K562 (cell line): ENCODE results near the gene DOCK3. TPM values are rescaled to one million over a fixed set of nuclear protein-coding genes. Genes with fewer than 3 reads are reported as not detected.

ENCODE experiments used
- ATAC-seq: fragments of 200-7000 bp; cut with Tn5 transposase; 3 replicates; pipeline ENCODE4 v1.9.1; 2020; ENCODE audit warnings: moderate library complexity
- BruUV-seq: library from RNA; stranded (reverse); fragments of 400-500 nt; replicated peaks from 2 replicates; lab custom pipeline; 2021; lab: Mats Ljungman, UMichigan
- CTCF ChIA-PET: fragments of 300-600 bp; formaldehyde crosslinking; extraction: SDS; loops from one replicate; lab custom pipeline; 2021; ENCODE audit warnings: low intra/inter-chr PET ratio; lab: Yijun Ruan, JAX
- POLR2A ChIA-PET: fragments of 300-600, 350-650 bp; sonication (Branson Sonifier 250); formaldehyde crosslinking; extraction: SDS; loops from one replicate; lab custom pipeline; 2021; ENCODE audit warnings: antibody characterized with exemption, inconsistent platforms; lab: Yijun Ruan, JAX
- DNase-seq, 4 experiments: peaks; one replicate each; pipeline versions ENCODE4 v3.0.0 to v3.0.0-alpha.2; 2011 to 2018; ENCODE audit warnings: low spot score in 3 of 4, mixed read lengths in 3 of 4; ENCODE audit errors: extremely low read depth in 1 of 4
- FAIRE-seq: peaks from 2 replicates; lab custom pipeline; 2011; peaks lifted over from hg19 to GRCh38; lab: Jason Lieb, UNC
- H2AFZ ChIP-seq: 2 replicates; pipeline ENCODE4 v1.6.0; 2011; ENCODE audit warnings: low read depth, low read length, control low read depth, inconsistent platforms
- H3K27ac ChIP-seq: fragments of 200-600 bp; 3 replicates; pipeline ENCODE4 v1.8.0; 2011; ENCODE audit warnings: low read depth, mild to moderate bottlenecking, control low read depth, inconsistent platforms, low read length, moderate library complexity, mixed read lengths; ENCODE audit errors: extremely low read depth
- H3K27me3 ChIP-seq, 2 experiments: fragments of 300-600 bp in 1 of 2; 2 replicates in 1 of 2; 3 replicates in 1 of 2; pipeline versions ENCODE4 v1.6.0 to v1.8.0; 2011; ENCODE audit warnings: inconsistent platforms in 2 of 2, low read length in 2 of 2, mild to moderate bottlenecking in 1 of 2, mixed read lengths in 1 of 2, moderate library complexity in 1 of 2; ENCODE audit not compliant: control insufficient read depth in 2 of 2, insufficient read depth in 2 of 2
- H3K36me3 ChIP-seq: fragments of 300-600 bp; 3 replicates; pipeline ENCODE4 v1.8.0; 2011; ENCODE audit warnings: mild to moderate bottlenecking, low read length, inconsistent platforms; ENCODE audit not compliant: control insufficient read depth, insufficient read depth
- H3K4me1 ChIP-seq, 2 experiments: fragments of 200-600 bp in 1 of 2; replicated peaks in 1 of 2; 2 replicates in 1 of 2; 3 replicates in 1 of 2; pipeline versions ENCODE4 v1.5.1 to v1.8.0; 2011; ENCODE audit warnings: inconsistent platforms in 2 of 2, low read length in 2 of 2, mild to moderate bottlenecking in 1 of 2, mixed read lengths in 1 of 2, moderate library complexity in 1 of 2; ENCODE audit not compliant: control insufficient read depth in 2 of 2, insufficient read depth in 2 of 2
- H3K4me2 ChIP-seq: 2 replicates; pipeline ENCODE4 v1.6.1; 2011; ENCODE audit warnings: low read length, control low read depth, inconsistent platforms, mixed read lengths; ENCODE audit not compliant: insufficient read depth
- H3K4me3 ChIP-seq: fragments of 200-600 bp; sonication (generic), shearing (Covaris generic); 2 replicates; pipeline ENCODE4 v1.5.1; 2016; ENCODE audit warnings: control low read depth, inconsistent platforms
- H3K79me2 ChIP-seq: fragments of 200-600 bp; 3 replicates; pipeline ENCODE4 v1.8.0; 2011; ENCODE audit warnings: low read length, inconsistent platforms; ENCODE audit not compliant: control insufficient read depth, insufficient read depth
- H3K9ac ChIP-seq, 2 experiments: 2 replicates each; pipeline versions ENCODE4 v1.6.0 to v1.6.1; 2011; ENCODE audit warnings: low read depth in 2 of 2, low read length in 2 of 2, control low read depth in 1 of 2, inconsistent platforms in 1 of 2, mild to moderate bottlenecking in 1 of 2, mixed read lengths in 1 of 2; ENCODE audit not compliant: insufficient read depth in 1 of 2
- H3K9me1 ChIP-seq: one replicate; pipeline ENCODE4 v1.6.0; 2011; ENCODE audit warnings: inconsistent platforms, mild to moderate bottlenecking, low read length, moderate library complexity; ENCODE audit not compliant: control insufficient read depth, insufficient read depth
- H3K9me3 ChIP-seq: replicated peaks from 2 replicates; pipeline ENCODE4 v1.5.1; 2011; ENCODE audit warnings: low read depth, low read length, inconsistent platforms; ENCODE audit not compliant: control insufficient read depth, insufficient read depth
- H4K20me1 ChIP-seq: replicated peaks from 2 replicates; pipeline ENCODE4 v1.6.1; 2011; ENCODE audit warnings: low read length, inconsistent platforms, mixed read lengths; ENCODE audit not compliant: control insufficient read depth, insufficient read depth
- ARHGAP35 ChIP-seq: fragments of 450-650 bp; IDR thresholded peaks from 2 replicates; pipeline ENCODE4 v1.6.1; 2018; ENCODE audit not compliant: partially characterized antibody
- ATF1 ChIP-seq, 2 experiments: fragments of 450-650 bp in 1 of 2; IDR thresholded peaks; 2 replicates each; pipeline ENCODE4 v1.6.1; 2016; ENCODE audit warnings: missing compliant biosample characterization in 1 of 2, missing genetic modification characterization in 1 of 2
- BRD9 ChIP-seq: fragments of 450-650 bp; IDR thresholded peaks from 2 replicates; pipeline ENCODE4 v1.6.1; 2018; ENCODE audit warnings: low read depth; ENCODE audit not compliant: partially characterized antibody
- GABPA ChIP-seq: fragments of 200-800 bp; sonication (Bioruptor generic); conservative IDR thresholded peaks from 2 replicates; pipeline ENCODE4 v1.6.1; 2016; ENCODE audit warnings: low read depth, missing genetic modification characterization, missing compliant biosample characterization
- HDAC3 ChIP-seq: fragments of 450-650 bp; IDR thresholded peaks from 2 replicates; pipeline ENCODE4 v1.6.1; 2018; ENCODE audit warnings: borderline replicate concordance, mild to moderate bottlenecking, moderate library complexity; ENCODE audit not compliant: partially characterized antibody
- HDAC8 ChIP-seq: fragments of 450-650 bp; IDR thresholded peaks from 2 replicates; pipeline ENCODE4 v1.6.1; 2016; ENCODE audit warnings: mild to moderate bottlenecking, missing genetic modification characterization, moderate library complexity, missing compliant biosample characterization
- MEF2A ChIP-seq: IDR thresholded peaks from 2 replicates; pipeline ENCODE4 v1.6.1; 2011; ENCODE audit warnings: low read depth, mild to moderate bottlenecking, low read length, moderate library complexity; ENCODE audit not compliant: control insufficient read depth
- MYBL2 ChIP-seq, 2 experiments: fragments of 450-650 bp in 1 of 2; sonication (generic) in 1 of 2; formaldehyde crosslinking in 1 of 2; IDR thresholded peaks; 2 replicates each; pipeline versions ENCODE4 v1.6.1 to v1.8.1; 2017 to 2022; ENCODE audit warnings: borderline replicate concordance in 1 of 2, inconsistent platforms in 1 of 2, low read depth in 1 of 2, mild to moderate bottlenecking in 1 of 2, missing genetic modification reagents in 1 of 2, moderate library complexity in 1 of 2
- NCOR1 ChIP-seq: fragments of 450-650 bp; IDR thresholded peaks from 2 replicates; pipeline ENCODE4 v1.6.1; 2016; ENCODE audit warnings: mild to moderate bottlenecking, moderate library complexity
- PRMT5 ChIP-seq: sonication (generic); formaldehyde crosslinking; IDR thresholded peaks from 2 replicates; pipeline ENCODE4 v1.5.0; 2020; ENCODE audit warnings: missing genetic modification reagents
- RAD21 ChIP-seq, 2 experiments: fragments of 250-450 bp in 1 of 2; fragments of 450-650 bp in 1 of 2; sonication (Bioruptor Pico) in 1 of 2; formaldehyde crosslinking in 1 of 2; IDR thresholded peaks in 1 of 2; conservative IDR thresholded peaks in 1 of 2; 2 replicates each; pipeline versions ENCODE4 v1.4.0 to v1.8.0; 2020 to 2022; ENCODE audit warnings: mild to moderate bottlenecking in 2 of 2, moderate library complexity in 1 of 2
- RFX7 ChIP-seq: fragments of 250-450 bp; sonication (Bioruptor Pico); IDR thresholded peaks from 2 replicates; pipeline ENCODE4 v1.5.1; 2021; ENCODE audit warnings: mild to moderate bottlenecking
- ZNF124 ChIP-seq: sonication (generic); formaldehyde crosslinking; IDR thresholded peaks from 2 replicates; pipeline ENCODE4 v1.8.1; 2022; ENCODE audit warnings: missing genetic modification reagents
- ZNF197 ChIP-seq: fragments of 200-800 bp; sonication (Bioruptor generic); IDR thresholded peaks from 2 replicates; pipeline ENCODE4 v1.6.1; 2016; ENCODE audit warnings: low read depth, missing genetic modification characterization, missing compliant biosample characterization
- ZNF232 ChIP-seq: sonication (generic); formaldehyde crosslinking; IDR thresholded peaks from 2 replicates; pipeline ENCODE4 v1.8.0; 2022; ENCODE audit warnings: mild to moderate bottlenecking, missing genetic modification reagents
- WGBS: fragments of 100-300 bp; shearing (Covaris generic); methylation state at CpG from one replicate; pipeline ENCODE4 v1.1.6; 2016; ENCODE audit warnings: low coverage, mixed read lengths; ENCODE audit not compliant: insufficient coverage; ENCODE audit errors: missing lambda C conversion rate; 5-methylcytosine and 5-hydroxymethylcytosine counted together
- in situ Hi-C: fragments of 300-500 bp; cut with MboI; formaldehyde crosslinking; loops from 4 replicates; pipeline ENCODE4 v1.15.0; 2018; ENCODE audit warnings: inconsistent platforms, mixed read lengths
- intact Hi-C: fragments of 100-400 bp; cut with micrococcal nuclease; formaldehyde crosslinking; loops from 2 replicates; pipeline ENCODE4 v1.14.2; 2022
- polyA plus RNA-seq, 8 experiments: library from polyadenylated mRNA; depleted of rRNA in 4 of 8; stranded (reverse) in 5 of 8; unstranded in 3 of 8; fragments of >200 nt; fragmentation: Nextera tagmentation in 2 of 8; fragmentation: Illumina TruSeq in 1 of 8; extraction: Ambion mirVana in 2 of 8; extraction: Trizol in 1 of 8; gene quantifications; 2 replicates each; pipeline versions ENCODE4 v1.2.1 to v1.2.3, GENCODE V29; 2011 to 2014; ENCODE audit warnings: inconsistent platforms in 1 of 8, missing spikeins in 1 of 8
- total RNA-seq, 7 experiments: library from RNA; depleted of rRNA in 6 of 7; stranded (reverse); fragments of >200 nt in 6 of 7; fragmentation: Illumina TruSeq in 2 of 7; extraction: Trizol in 2 of 7; gene quantifications; 2 replicates each; pipeline versions ENCODE4 v1.2.1 to v1.2.3, GENCODE V29; 2011 to 2021; ENCODE audit warnings: low replicate concordance in 1 of 7
- TF ChIP-seq, protein P1 (sequence below): sonication (generic); formaldehyde crosslinking; IDR thresholded peaks from 2 replicates; pipeline ENCODE4 v1.8.0; 2022; ENCODE audit warnings: mild to moderate bottlenecking, missing genetic modification reagents
- TF ChIP-seq, protein P2 (sequence below): fragments of 250-450 bp; sonication (Bioruptor Pico); IDR thresholded peaks from 2 replicates; pipeline ENCODE4 v1.8.0; 2022; ENCODE audit warnings: moderate library complexity, mild to moderate bottlenecking, inconsistent platforms

The DOCK3 gene
- total and polyA plus RNA-seq, 9 of the 15 experiments (the other 6 are each of a cell fraction or from before 2014, with no cell fraction given), result under 0.01 to 0.03 (median 0.01) TPM; not detected in 4

- no peaks in the 10 kb centered on the region for H3K79me2 ChIP-seq
- DNase-seq (no peak), ATAC-seq (no peak), FAIRE-seq (no peak)
- no peaks in the 10 kb centered on the region for H3K9me3 ChIP-seq
- H4K20me1 ChIP-seq, result no peaks in the 10 kb centered on the region
- H3K9me1 ChIP-seq, result no peaks in the 10 kb centered on the region
- no peaks in the 10 kb centered on the region for H3K36me3 ChIP-seq
- H3K4me3 ChIP-seq, result no peak overlapping the region
- no peaks in the 10 kb centered on the region; a peak in 2 of 5 replicates for H3K4me1 ChIP-seq
- ChIA-PET CTCF (no interaction called here), POLR2A (no interaction called here)
- intact Hi-C loops, result loop anchor here (2.0 to 10.0 kb wide), 3 partner anchors 272 to 699 kb away; partner anchors contain the start of gene DOCK3
- BruUV-seq, result no TSS peak
- no peak overlapping the region for H3K4me2 ChIP-seq
- no peak overlapping the region for H2AFZ ChIP-seq
- in situ Hi-C loops, result loop anchor here (10.0 kb wide), 1 partner anchor 269 kb away; no protein-coding TSS in a partner anchor
- H3K9ac ChIP-seq, result no peak overlapping the region
- 1% methylated on average over 5 of the region's 5 CpGs for WGBS
- H3K27ac ChIP-seq, result no peak overlapping the region
- H3K27me3 ChIP-seq, result peaks cover 13 to 54% of the 10 kb centered on the region in 2 experiments
- TF ChIP-seq NCOR1 (no peak), HDAC8 (tag) (no peak), HDAC3 (no peak), MYBL2 (IDR thresholded peaks at IDR 0.05; ENCODE audit: low read depth) (no peak), MYBL2 (CRISPR knock-in tag; IDR thresholded peaks at IDR 0.05; ENCODE audit: borderline replicate concordance) (no peak), ARHGAP35 (no peak), GABPA (tag) (no peak), PRMT5 (CRISPR knock-in tag) (no peak), ZNF232 (CRISPR knock-in tag) (no peak), RAD21 (CRISPR knock-in tag; conservative IDR thresholded peaks at IDR 0.05 in 1 of 2, IDR thresholded peaks at IDR 0.05 in 1 of 2) (no peak), ZNF124 (CRISPR knock-in tag) (no peak), MEF2A (no peak), ZNF197 (CRISPR knock-in tag) (no peak), RFX7 (CRISPR knock-in tag) (no peak), BRD9 (no peak), ATF1 (CRISPR knock-in tag; IDR thresholded peaks at IDR 0.05) (no peak), ATF1 (tag; IDR thresholded peaks at IDR 0.05) (no peak)
- TF ChIP-seq, protein P1, sequence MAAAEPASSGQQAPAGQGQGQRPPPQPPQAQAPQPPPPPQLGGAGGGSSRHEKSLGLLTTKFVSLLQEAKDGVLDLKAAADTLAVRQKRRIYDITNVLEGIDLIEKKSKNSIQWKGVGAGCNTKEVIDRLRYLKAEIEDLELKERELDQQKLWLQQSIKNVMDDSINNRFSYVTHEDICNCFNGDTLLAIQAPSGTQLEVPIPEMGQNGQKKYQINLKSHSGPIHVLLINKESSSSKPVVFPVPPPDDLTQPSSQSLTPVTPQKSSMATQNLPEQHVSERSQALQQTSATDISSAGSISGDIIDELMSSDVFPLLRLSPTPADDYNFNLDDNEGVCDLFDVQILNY (CRISPR knock-in tag), result no peak
- TF ChIP-seq, protein P2, sequence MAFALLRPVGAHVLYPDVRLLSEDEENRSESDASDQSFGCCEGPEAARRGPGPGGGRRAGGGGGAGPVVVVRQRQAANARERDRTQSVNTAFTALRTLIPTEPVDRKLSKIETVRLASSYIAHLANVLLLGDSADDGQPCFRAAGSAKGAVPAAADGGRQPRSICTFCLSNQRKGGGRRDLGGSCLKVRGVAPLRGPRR (CRISPR knock-in tag), result no peak
These were observed 699.1 kb downstream of the DOCK3 start for GRCh38 chr3:51373658-51374421.
